Stimulated activated naive CD8-positive, alpha-beta T cell treated with anti-CD3 and anti-CD28 coated beads, Interleukin-15, Interleukin-2, amounts not matched to agents 100 ng/mL and 50 ng/mL, for 24 hours (primary cell): Measurements from ENCODE around the gene DBF4B.
"Not testable (repeated sequence)": the region's sequence is repeated elsewhere in the genome, so short reads cannot be mapped to it uniquely, and the experiment has no call there.

Source experiments
- H3K27ac Mint-ChIP-seq: one replicate; pipeline ENCODE4 v1.8.0; 2021; ENCODE audit warnings: mild to moderate bottlenecking, mixed read lengths
- H3K27me3 Mint-ChIP-seq: one replicate; pipeline ENCODE4 v1.8.0; 2021; ENCODE audit warnings: mixed read lengths
- H3K36me3 Mint-ChIP-seq: one replicate; pipeline ENCODE4 v1.8.0; 2021; ENCODE audit warnings: low read depth, mixed read lengths
- H3K4me1 Mint-ChIP-seq: one replicate; pipeline ENCODE4 v1.8.0; 2021; ENCODE audit warnings: low read depth, mixed read lengths
- H3K4me3 Mint-ChIP-seq: one replicate; pipeline ENCODE4 v1.8.0; 2021; ENCODE audit warnings: mild to moderate bottlenecking, mixed read lengths
- H3K9me3 Mint-ChIP-seq: one replicate; pipeline ENCODE4 v1.8.0; 2021; ENCODE audit warnings: mixed read lengths

DBF4B gene, protein sequence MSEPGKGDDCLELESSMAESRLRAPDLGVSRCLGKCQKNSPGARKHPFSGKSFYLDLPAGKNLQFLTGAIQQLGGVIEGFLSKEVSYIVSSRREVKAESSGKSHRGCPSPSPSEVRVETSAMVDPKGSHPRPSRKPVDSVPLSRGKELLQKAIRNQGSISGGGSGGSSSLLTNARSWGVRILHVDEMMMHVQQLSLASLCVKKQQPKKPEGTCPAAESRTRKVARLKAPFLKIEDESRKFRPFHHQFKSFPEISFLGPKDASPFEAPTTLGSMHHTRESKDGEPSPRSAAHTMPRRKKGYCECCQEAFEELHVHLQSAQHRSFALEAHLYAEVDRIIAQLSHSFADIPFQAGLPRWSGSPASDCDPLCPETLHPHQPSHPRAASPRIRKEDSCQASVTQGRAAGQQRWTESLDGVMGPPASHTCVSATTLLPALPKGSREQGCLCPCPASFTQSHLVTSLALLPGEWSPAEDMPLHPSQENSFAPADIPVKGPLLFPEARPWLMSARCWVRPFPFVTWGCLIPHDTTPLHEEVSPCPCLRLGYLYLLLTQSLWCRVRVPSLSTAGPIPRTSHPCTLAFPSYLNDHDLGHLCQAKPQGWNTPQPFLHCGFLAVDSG

DNA sequence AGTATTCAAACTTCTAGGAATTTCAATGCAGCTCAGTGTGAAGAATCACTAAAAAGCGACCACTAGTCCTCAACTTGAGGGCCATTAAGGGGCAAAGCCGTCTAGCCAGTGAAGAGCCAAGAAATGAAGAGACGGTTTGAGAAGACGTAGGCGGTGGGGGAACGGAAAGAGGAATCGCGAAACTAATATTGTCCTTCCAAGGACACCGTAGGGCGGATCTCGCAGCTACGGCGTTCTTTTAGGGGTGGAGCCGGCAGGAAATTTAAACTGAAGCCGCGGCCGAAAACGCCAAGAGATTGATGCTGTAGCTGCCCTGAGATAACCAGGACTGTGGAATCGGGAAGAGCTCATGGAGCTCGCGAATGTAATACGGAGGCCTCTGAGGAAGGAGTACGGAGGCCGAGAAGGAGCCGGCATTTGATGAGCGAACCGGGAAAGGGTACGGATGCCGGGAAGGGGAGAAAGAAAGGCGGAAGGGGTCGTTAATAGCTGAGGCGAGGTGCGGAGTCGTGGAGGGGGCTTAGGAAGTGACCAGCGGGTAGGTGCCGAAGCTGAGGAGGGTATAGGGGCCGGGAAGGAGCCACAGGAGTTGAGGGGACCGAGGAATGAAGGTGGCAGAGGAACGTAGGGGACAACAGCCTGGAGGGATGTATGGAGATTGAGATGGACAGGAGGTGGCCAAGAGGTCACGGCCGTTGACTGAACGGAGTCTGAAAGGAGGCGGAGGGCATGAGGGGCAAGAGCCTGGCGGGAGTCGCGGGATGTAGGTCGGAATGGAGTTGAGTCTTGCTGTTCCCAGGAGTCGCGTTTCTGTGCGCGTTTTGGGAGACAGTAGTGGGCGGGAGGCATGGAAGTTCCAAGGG lies at the start of gene DBF4B:
TSS of gene DBF4B (plus strand) at position 265 of the 863 bp plus-strand sequence. CDS start at position 421, 156 bp downstream.
- H3K27me3 Mint-ChIP-seq = peaks cover 10% of the 10 kb centered on the region
- peaks cover 7% of the 10 kb centered on the region for H3K36me3 Mint-ChIP-seq
- H3K27ac Mint-ChIP-seq = peak within 1 kb of the TSS; percentile 72
- H3K9me3 Mint-ChIP-seq = no peaks in the 10 kb centered on the region
- H3K4me1 Mint-ChIP-seq = peaks cover 4% of the 10 kb centered on the region
- H3K4me3 Mint-ChIP-seq = no peak within 1 kb of the TSS

DNA sequence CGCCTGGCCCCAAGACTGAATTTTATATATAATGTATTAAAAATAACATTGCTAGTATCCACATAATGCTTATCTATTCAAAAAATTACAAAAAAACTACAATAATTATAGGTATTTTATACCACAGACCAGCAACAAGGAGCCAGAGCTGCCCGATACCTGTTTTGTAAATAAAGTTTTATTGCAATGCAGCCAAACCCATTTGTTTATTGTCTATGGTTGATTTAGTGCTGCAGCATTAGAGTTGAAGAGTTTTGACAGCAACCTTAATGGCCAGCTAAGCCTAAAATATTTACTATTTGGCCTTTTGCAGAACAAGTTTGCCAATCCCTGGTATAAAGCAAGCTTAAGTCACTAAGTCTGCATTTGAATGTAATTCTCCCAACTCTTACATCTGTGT lies 46.6 kb upstream of the DBF4B start:
- Mint-ChIP-seq H3K4me1 (peaks cover 3% of the 10 kb centered on the region), H3K27me3 (peaks cover 12% of the 10 kb centered on the region), H3K9me3 (no peaks in the 10 kb centered on the region), H3K4me3 (no peak overlapping the region), H3K36me3 (no peaks in the 10 kb centered on the region), H3K27ac (no peak overlapping the region)

DNA sequence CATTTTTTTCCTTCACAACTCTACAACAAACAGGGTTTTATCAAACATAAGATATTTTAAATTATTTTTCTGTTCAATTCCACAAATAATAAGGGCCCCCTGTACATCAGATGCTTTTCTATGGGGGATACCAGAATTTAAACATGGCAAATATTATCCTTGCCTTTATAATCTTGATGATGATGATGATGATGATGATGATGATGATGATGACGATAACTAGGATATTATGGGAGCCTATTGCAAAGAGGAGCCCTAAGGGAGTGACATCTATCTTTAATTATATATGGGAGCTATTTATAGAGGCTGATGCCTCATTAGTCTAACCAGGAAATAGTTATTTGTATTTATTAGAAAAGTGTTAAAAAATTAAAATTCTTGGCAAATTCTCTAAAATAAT lies 45.4 kb upstream of the DBF4B start:
- Mint-ChIP-seq H3K36me3 (no peaks in the 10 kb centered on the region), H3K9me3 (no peaks in the 10 kb centered on the region), H3K27ac (no peak overlapping the region), H3K4me1 (peaks cover 7% of the 10 kb centered on the region), H3K27me3 (peaks cover 7% of the 10 kb centered on the region), H3K4me3 (no peak overlapping the region)

DNA sequence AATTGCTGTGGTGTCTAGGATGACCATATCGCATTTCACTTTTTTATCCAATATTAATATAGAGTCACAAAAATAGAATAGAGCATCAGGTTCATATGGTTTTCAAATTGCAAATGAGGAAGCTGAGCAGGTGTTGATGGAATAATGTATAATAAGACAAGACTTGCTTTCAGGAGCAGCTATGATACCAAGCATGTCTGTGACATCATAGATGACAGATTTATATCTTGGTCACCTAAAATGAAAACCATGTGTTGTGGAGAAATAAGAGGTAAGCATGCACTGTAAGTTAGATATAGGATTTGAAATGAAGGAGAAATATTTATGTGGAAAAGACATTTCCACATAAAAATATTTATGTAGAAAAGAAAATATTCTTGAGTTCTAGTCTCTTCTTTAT lies 43.6 kb upstream of the DBF4B start:
- Mint-ChIP-seq H3K27me3 (no peaks in the 10 kb centered on the region), H3K9me3 (no peaks in the 10 kb centered on the region), H3K4me1 (peaks cover 10% of the 10 kb centered on the region), H3K36me3 (no peaks in the 10 kb centered on the region), H3K4me3 (no peak overlapping the region), H3K27ac (no peak overlapping the region)

DNA sequence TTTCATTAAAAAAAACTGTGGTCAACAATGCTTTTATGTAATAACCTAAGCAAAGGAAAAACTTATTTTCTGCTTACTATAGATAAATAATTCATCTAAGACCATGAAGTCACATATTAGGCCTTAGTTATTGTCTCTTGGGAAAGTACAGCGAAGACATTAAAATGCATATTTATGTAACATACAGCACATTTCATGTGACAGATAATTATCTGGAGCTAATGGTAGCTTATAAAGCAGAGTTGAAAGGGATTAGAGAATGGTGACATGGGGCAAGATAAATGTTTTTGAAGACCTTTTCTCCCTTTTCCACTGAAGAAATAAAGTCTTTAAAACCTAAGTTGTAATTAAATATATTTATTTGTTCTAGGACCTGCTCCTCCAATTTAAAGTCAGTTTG lies 42.5 kb upstream of the DBF4B start:
- H3K9me3 Mint-ChIP-seq = no peaks in the 10 kb centered on the region
- no peaks in the 10 kb centered on the region for H3K36me3 Mint-ChIP-seq
- no peak overlapping the region for H3K27ac Mint-ChIP-seq

DNA sequence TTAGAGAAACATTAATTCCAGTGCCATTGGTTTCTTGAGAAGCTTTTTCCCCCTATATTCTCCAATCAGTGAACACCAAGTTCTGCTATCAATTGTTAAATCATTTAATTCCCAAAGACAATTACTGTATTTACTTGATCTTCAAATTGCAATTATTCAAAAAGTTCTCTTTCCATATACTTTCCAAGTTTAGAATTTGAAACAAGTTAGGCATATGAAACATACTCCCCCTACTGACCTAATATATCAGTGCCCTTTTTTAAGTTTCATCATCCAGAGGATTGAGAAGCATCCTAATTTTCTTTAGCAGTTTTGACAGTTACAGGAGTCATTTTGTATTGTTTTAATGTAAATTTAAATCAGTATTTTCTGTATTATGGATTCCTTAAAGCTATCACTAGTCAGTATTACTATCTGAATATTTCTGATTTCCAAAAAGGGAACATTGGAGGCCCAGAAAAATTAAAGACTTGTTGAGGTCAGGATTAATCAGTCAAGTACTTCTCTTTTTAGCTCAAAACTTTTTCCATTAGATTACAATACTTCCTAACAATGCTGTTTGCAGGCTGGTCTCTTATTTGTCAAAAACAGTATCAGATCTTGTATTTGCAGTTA lies 35.9 kb upstream of the DBF4B start:
- no peak overlapping the region for H3K4me3 Mint-ChIP-seq
- peaks cover 6% of the 10 kb centered on the region for H3K36me3 Mint-ChIP-seq
- no peaks in the 10 kb centered on the region for H3K9me3 Mint-ChIP-seq
- H3K27ac Mint-ChIP-seq = no peak overlapping the region
- H3K27me3 Mint-ChIP-seq = no peaks in the 10 kb centered on the region
- peaks cover 8% of the 10 kb centered on the region for H3K4me1 Mint-ChIP-seq

More for the DNA sequence above, 42.5 kb upstream of the DBF4B start:
- H3K27me3 Mint-ChIP-seq = no peaks in the 10 kb centered on the region
- no peak overlapping the region for H3K4me3 Mint-ChIP-seq
- peaks cover 10% of the 10 kb centered on the region for H3K4me1 Mint-ChIP-seq

DNA sequence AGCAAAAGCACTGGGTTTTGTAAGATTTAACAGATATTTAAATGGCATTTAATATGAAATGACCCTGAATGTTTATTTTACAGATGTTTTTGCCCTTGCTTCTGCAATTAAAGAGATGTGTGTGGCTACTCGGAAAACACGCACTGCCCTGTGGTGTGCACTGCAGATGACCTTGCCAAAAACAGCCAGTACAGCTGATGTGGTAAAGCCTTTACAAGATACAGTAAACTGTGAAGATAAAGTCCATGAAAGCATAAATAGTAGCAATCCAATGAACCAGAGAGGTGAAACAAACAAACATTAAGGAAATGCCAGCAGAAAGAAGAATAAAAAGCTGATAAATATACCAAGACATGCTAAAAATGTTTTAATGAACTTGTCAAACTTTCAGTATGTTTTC lies 34.6 kb upstream of the DBF4B start:
- H3K27ac Mint-ChIP-seq = no peak overlapping the region
- no peaks in the 10 kb centered on the region for H3K27me3 Mint-ChIP-seq
- H3K4me3 Mint-ChIP-seq = no peak overlapping the region
- H3K36me3 Mint-ChIP-seq = peaks cover 17% of the 10 kb centered on the region
- H3K4me1 Mint-ChIP-seq = no peaks in the 10 kb centered on the region
- H3K9me3 Mint-ChIP-seq = no peaks in the 10 kb centered on the region

DNA sequence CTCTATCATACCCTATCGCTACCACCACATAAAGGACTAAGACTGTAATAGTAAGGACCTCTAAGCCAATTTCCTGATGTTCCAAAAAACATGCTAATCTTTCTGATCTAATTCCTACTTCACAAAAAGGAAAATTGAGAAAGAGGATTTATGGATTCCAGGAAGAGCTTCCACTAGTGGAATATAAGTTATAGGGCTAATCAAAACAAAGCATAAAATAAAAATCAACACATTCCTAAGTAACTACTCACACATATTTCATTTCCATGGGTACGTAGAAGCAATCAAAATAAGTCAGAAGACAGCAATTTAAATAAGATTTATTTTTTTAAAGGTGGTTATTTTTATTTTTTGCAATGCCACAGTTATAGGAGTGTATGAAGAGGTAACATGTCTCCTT lies 31.3 kb upstream of the DBF4B start:
- no peaks in the 10 kb centered on the region for H3K27me3 Mint-ChIP-seq
- no peaks in the 10 kb centered on the region for H3K4me1 Mint-ChIP-seq
- peaks cover 36% of the 10 kb centered on the region for H3K36me3 Mint-ChIP-seq
- no peak overlapping the region for H3K27ac Mint-ChIP-seq
- no peak overlapping the region for H3K4me3 Mint-ChIP-seq
- H3K9me3 Mint-ChIP-seq = no peaks in the 10 kb centered on the region

DNA sequence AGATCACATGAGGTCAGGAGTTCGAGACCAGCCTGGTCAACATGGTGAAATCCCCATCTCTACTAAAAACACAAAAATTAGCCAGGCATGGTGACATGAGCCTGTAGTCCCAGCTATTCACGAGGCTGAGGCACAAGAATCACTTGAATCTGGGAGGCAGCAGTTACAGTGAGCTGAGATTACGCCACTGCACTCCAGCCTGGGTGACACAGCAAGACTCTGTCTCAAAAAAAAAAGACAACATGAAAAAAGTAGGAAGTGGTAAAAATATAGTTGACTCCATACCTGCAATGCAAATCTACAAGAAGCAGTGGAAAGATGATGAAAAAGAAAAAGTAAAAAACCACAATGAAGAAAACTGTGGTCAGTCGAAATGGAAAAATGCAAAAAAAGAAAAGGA lies 25.2 kb upstream of the DBF4B start:
- Mint-ChIP-seq H3K27ac (peak overlapping the region; percentile 23), H3K36me3 (peaks cover 57% of the 10 kb centered on the region), H3K4me3 (peak overlapping the region; percentile 27), H3K4me1 (peaks cover 23% of the 10 kb centered on the region)
- not testable (repeated sequence) for H3K9me3 Mint-ChIP-seq, H3K27me3 Mint-ChIP-seq

DNA sequence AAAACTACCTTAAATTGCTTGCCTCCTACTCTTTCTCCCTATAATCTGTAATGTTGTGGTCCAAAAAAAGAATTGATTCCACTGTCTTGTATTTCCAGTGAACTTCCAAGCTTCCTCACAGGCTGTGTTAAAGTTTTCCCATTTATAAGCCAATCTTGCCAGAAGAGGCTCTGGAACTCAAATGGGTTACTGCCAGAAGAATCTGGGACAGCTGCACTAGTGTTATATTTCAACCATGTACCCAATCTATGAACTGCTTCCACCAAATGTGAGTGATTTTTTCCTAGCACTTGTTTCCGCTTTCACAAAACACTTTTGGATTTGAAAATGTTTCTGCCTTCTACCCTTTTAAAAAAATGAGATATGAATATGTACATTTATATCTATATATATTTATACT lies 20.7 kb upstream of the DBF4B start:
- no peak overlapping the region for H3K27ac Mint-ChIP-seq
- no peaks in the 10 kb centered on the region for H3K27me3 Mint-ChIP-seq
- peaks cover 41% of the 10 kb centered on the region for H3K4me1 Mint-ChIP-seq
- peaks cover 33% of the 10 kb centered on the region for H3K36me3 Mint-ChIP-seq
- no peak overlapping the region for H3K4me3 Mint-ChIP-seq
- no peaks in the 10 kb centered on the region for H3K9me3 Mint-ChIP-seq

DNA sequence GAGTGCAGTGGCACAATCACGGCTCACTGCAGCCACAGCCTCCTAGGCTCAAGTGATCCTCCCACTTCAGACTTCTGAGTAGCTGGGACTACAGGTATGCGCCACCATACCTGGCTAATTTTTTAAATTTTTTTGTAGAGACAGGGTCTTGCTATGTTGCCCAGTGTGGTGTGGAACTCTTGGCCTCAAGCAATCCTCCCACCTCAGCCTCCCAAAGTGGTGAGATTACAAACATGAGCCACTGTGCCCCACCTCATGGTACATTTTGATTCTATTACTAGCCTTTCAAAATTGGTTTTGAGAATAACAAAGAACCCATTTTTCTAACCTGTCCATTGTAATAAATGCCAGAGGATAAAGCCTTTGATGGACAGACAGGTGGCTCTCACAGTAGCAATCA lies 20.3 kb upstream of the DBF4B start:
- peaks cover 38% of the 10 kb centered on the region for H3K4me1 Mint-ChIP-seq
- H3K27ac Mint-ChIP-seq = no peak overlapping the region
- H3K27me3 Mint-ChIP-seq = no peaks in the 10 kb centered on the region
- peak overlapping the region; percentile 96 for H3K4me3 Mint-ChIP-seq
- H3K9me3 Mint-ChIP-seq = no peaks in the 10 kb centered on the region
- peaks cover 28% of the 10 kb centered on the region for H3K36me3 Mint-ChIP-seq

DNA sequence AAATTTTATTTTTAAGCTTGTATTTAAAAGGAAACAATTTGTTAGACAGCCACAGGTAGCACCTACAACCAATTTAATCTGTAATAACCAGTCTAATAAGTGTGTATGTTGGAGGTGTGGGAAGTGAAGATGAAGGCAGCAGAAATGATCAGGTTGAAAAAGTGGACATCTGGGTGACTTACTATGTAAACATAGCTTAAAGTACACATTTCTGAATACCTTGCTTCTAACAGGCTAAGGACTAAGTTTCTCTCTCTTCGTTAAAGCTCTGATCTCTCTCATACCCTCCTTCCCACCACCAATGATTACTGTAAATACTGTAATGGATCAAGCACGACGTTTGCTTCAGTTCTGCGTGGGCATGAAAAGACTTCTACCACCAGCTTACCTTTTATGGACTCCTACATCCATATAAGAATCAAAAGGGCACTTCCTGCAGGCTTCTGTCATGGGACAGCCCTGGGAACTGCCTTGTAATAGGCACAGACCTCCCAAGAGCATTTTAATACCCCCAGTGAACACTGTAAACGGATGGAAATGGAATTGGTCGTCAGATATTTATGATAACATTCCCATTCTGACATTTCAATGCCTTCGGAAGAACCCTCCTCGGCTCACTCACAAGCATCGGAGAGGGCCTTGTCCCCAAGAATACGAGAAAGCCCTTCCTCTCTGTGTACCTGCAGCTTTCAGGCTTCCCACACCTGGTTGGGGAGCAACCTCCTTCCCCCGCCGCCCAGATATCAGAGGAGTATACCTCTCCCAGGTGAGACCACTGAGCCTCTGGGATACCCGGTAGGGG lies 19.6 kb upstream of the DBF4B start:
- Mint-ChIP-seq H3K36me3 (peaks cover 22% of the 10 kb centered on the region), H3K27me3 (no peaks in the 10 kb centered on the region), H3K4me3 (peak overlapping the region; percentile 96), H3K27ac (peak overlapping the region; percentile 95), H3K4me1 (peaks cover 31% of the 10 kb centered on the region), H3K9me3 (no peaks in the 10 kb centered on the region)

DNA sequence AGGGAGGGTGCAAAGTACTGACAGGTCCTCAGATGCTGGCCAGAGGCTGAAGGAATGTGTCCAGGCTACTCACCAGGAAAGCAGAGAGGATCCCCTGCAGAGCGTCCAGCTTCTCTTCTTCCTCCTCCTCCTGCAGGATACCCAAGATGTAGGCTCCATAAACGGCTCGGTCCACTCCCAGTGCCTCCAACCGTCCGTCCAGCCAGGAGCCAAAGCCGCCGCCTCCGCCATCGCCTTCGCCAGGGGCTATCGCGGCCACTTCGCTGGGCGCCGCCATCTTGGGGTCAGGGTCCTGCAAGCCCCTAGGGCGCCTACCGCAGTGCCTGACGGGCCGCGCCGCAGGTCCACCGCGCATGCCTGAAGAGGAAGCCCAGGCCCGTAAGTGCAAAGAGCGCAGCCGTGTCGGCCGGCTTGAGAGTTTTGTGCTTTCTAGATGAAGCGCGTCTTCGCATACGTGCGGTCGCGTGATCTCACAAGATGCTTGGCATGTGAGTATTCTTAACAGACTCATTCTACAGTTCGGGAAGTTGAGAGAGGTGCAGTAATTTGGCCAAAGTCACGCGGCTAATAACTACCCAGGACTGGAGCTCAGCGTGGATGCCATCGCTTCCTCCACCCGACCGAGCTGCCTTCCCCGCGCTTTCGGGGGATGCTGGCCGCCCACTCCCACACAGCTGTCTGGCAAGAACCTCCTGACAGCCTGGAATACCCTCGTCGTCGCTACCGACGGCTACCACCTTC lies 18.8 kb upstream of the DBF4B start, which contains the start of gene CCDC43:
TSS of gene CCDC43 (minus strand) at position 300 of the 741 bp plus-strand sequence. CDS start at position 277, 23 bp downstream.
- peaks cover 28% of the 10 kb centered on the region for H3K4me1 Mint-ChIP-seq
- peaks cover 18% of the 10 kb centered on the region for H3K36me3 Mint-ChIP-seq
- peak within 1 kb of the TSS; percentile 95 for H3K27ac Mint-ChIP-seq
- no peaks in the 10 kb centered on the region for H3K9me3 Mint-ChIP-seq
- H3K4me3 Mint-ChIP-seq = peak within 1 kb of the TSS; percentile 96
- no peaks in the 10 kb centered on the region for H3K27me3 Mint-ChIP-seq
